Measurements from ENCODE around the gene PTGES3.

The PTGES3 gene

GRCh38 chr12:56616244-56616643, 71.8 kb downstream of the PTGES3 start:
- H3K4me3 ChIP-seq (ENCODE audit: low read depth in 1 of 2, low read length in 1 of 2): no peak overlapping the region
- H3K36me3 ChIP-seq: peaks cover 92% of the 10 kb centered on the region
- no peaks in the 10 kb centered on the region for H3K27me3 ChIP-seq
- H3K9me3 ChIP-seq: no peaks in the 10 kb centered on the region
- no peak overlapping the region for H3K27ac ChIP-seq
- no peak for TF ChIP-seq CTCF (IDR thresholded peaks at IDR 0.05)
- no peaks in the 10 kb centered on the region for H3K4me1 ChIP-seq (ENCODE audit: control insufficient read depth in 1 of 2, insufficient read depth in 1 of 2, low read depth in 1 of 2, low read length in 1 of 2)

GRCh38 chr12:56614627-56615026, 73.5 kb downstream of the PTGES3 start:
- no peak overlapping the region for H3K27ac ChIP-seq
- H3K4me3 ChIP-seq (ENCODE audit: low read depth in 1 of 2, low read length in 1 of 2): no peak overlapping the region
- peaks cover 94% of the 10 kb centered on the region for H3K36me3 ChIP-seq
- no peak for TF ChIP-seq CTCF (IDR thresholded peaks at IDR 0.05)
- H3K4me1 ChIP-seq (ENCODE audit: control insufficient read depth in 1 of 2, insufficient read depth in 1 of 2, low read depth in 1 of 2, low read length in 1 of 2): no peaks in the 10 kb centered on the region
- H3K9me3 ChIP-seq: no peaks in the 10 kb centered on the region
- no peaks in the 10 kb centered on the region for H3K27me3 ChIP-seq

All from neutrophil (primary cell).